K562 (cell line): ENCODE measurements around the gene FBXO46. TPM values are rescaled to one million over a fixed set of nuclear protein-coding genes. Genes with fewer than 3 reads are reported as not detected.

Experiments used
- ARID1B ChIP-seq: fragments of 450-650 bp; IDR thresholded peaks from 2 replicates; pipeline ENCODE4 v1.6.1; 2016; ENCODE audit warnings: antibody characterized with exemption, mild to moderate bottlenecking, inconsistent platforms
- DDX20 ChIP-seq: fragments of 450-650 bp; IDR thresholded peaks from 2 replicates; pipeline ENCODE4 v1.6.1; 2016; ENCODE audit warnings: missing genetic modification characterization, low read depth, mild to moderate bottlenecking, missing compliant biosample characterization, moderate library complexity
- GTF2B ChIP-seq: IDR thresholded peaks from 2 replicates; pipeline ENCODE4 v1.6.1; 2011; ENCODE audit not compliant: insufficient read length; ENCODE audit errors: extremely low read depth
- MAFG ChIP-seq: fragments of 450-650 bp; conservative IDR thresholded peaks from 2 replicates; pipeline ENCODE4 v1.6.1; 2016; ENCODE audit warnings: missing genetic modification characterization, missing compliant biosample characterization
- MXI1 ChIP-seq: IDR thresholded peaks from 2 replicates; pipeline ENCODE4 v1.6.1; 2011; ENCODE audit warnings: low read depth, mild to moderate bottlenecking, improper control_type of control experiment, low read length
- PHB2 ChIP-seq: fragments of 450-650 bp; IDR thresholded peaks from 2 replicates; pipeline ENCODE4 v1.6.1; 2017; ENCODE audit warnings: low read depth
- TARDBP ChIP-seq: fragments of 450-650 bp; IDR thresholded peaks from 2 replicates; pipeline ENCODE4 v1.6.1; 2016
- TEAD1 ChIP-seq, 2 experiments: fragments of 450-650 bp in 1 of 2; sonication (generic) in 1 of 2; formaldehyde crosslinking; IDR thresholded peaks; 2 replicates each; pipeline versions ENCODE4 v1.4.0 to v1.8.0; 2020 to 2022; ENCODE audit warnings: mild to moderate bottlenecking in 2 of 2, missing genetic modification reagents in 1 of 2
- THRB ChIP-seq: fragments of 450-650 bp; formaldehyde crosslinking; conservative IDR thresholded peaks from 2 replicates; pipeline ENCODE4 v1.4.0; 2022; ENCODE audit warnings: mild to moderate bottlenecking, missing genetic modification characterization
- ZFP30 ChIP-seq: fragments of 250-450 bp; sonication (Bioruptor Pico); IDR thresholded peaks from 2 replicates; pipeline ENCODE4 v1.8.0; 2022; ENCODE audit warnings: moderate library complexity, mild to moderate bottlenecking, inconsistent platforms, borderline replicate concordance
- ZNF165 ChIP-seq: fragments of 250-450 bp; sonication (Bioruptor Pico); IDR thresholded peaks from 2 replicates; pipeline ENCODE4 v1.4.0; 2020; ENCODE audit warnings: borderline replicate concordance
- ZNF589 ChIP-seq: fragments of 200-800 bp; sonication (Bioruptor generic); IDR thresholded peaks from 2 replicates; pipeline ENCODE4 v1.6.1; 2016; ENCODE audit warnings: low read depth, missing genetic modification characterization, missing compliant biosample characterization
- ZNF699 ChIP-seq: fragments of 250-450 bp; sonication (Bioruptor Pico); IDR thresholded peaks from 2 replicates; pipeline ENCODE4 v1.8.0; 2021; ENCODE audit warnings: mild to moderate bottlenecking, moderate library complexity; ENCODE audit not compliant: insufficient replicate concordance
- polyA plus RNA-seq, 8 experiments: library from polyadenylated mRNA; depleted of rRNA in 4 of 8; stranded (reverse) in 5 of 8; unstranded in 3 of 8; fragments of >200 nt; fragmentation: Nextera tagmentation in 2 of 8; fragmentation: Illumina TruSeq in 1 of 8; extraction: Ambion mirVana in 2 of 8; extraction: Trizol in 1 of 8; gene quantifications; 2 replicates each; pipeline versions ENCODE4 v1.2.1 to v1.2.3, GENCODE V29; 2011 to 2014; ENCODE audit warnings: inconsistent platforms in 1 of 8, missing spikeins in 1 of 8
- total RNA-seq, 7 experiments: library from RNA; depleted of rRNA in 6 of 7; stranded (reverse); fragments of >200 nt in 6 of 7; fragmentation: Illumina TruSeq in 2 of 7; extraction: Trizol in 2 of 7; gene quantifications; 2 replicates each; pipeline versions ENCODE4 v1.2.1 to v1.2.3, GENCODE V29; 2011 to 2021; ENCODE audit warnings: low replicate concordance in 1 of 7
- TF ChIP-seq, protein P1 (sequence below): fragments of 250-450 bp; sonication (Bioruptor Pico); IDR thresholded peaks from 2 replicates; pipeline ENCODE4 v1.5.0; 2021; ENCODE audit warnings: mild to moderate bottlenecking, borderline replicate concordance
- TF ChIP-seq, protein P2 (sequence below): fragments of 200-800 bp; sonication (Bioruptor generic); IDR thresholded peaks from 2 replicates; pipeline ENCODE4 v1.6.1; 2016; ENCODE audit warnings: missing genetic modification characterization, missing compliant biosample characterization

Gene FBXO46
- total and polyA plus RNA-seq, 9 of the 15 experiments (the other 6 are each of a cell fraction or from before 2014, with no cell fraction given), result 1.5 to 36.1 (median 7.3) TPM

DNA sequence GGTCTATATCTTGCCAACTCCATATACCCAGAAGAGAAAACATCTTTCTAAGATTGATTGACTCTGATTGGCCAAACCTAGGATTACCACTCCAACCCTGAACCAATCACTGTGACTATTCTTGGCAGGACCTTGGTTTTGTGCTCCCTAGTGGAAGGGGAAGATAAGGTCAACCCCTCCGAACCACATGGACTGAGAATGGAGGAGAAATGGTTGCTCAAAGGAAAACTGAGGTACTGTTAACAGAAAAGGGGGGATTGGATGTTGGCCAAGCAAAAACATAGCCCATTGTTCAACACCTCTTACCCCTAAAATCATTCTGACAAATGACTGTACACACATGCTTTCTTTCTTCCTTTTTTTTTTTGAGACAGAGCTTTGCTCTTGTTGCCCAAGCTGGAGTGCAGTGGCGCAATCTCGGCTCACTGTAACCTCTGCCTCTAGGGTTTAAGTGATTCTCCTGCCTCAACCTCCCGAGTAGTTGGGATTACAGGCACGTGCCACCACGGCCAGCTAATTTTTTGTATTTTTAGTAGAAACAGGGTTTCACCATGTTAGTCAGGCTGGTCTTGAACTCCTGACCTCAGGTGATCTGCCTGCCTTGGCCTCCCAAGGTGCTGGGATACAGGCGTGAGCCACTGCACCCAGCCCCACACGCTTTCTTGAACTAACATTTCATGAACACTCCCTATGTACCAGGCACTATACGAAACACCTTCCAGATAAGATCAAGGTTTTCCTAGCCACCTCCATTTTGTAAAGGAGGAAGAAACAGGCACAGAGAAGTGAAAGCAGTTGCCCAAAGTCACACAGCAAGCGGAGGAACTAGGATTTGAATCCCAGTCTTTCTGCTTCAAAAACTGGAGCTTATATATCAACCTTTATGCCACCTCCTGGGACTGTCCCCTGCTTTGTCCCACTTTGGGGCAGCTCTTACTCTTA is 9.1 kb upstream of the FBXO46 start (continued):
- TF ChIP-seq, protein P1, sequence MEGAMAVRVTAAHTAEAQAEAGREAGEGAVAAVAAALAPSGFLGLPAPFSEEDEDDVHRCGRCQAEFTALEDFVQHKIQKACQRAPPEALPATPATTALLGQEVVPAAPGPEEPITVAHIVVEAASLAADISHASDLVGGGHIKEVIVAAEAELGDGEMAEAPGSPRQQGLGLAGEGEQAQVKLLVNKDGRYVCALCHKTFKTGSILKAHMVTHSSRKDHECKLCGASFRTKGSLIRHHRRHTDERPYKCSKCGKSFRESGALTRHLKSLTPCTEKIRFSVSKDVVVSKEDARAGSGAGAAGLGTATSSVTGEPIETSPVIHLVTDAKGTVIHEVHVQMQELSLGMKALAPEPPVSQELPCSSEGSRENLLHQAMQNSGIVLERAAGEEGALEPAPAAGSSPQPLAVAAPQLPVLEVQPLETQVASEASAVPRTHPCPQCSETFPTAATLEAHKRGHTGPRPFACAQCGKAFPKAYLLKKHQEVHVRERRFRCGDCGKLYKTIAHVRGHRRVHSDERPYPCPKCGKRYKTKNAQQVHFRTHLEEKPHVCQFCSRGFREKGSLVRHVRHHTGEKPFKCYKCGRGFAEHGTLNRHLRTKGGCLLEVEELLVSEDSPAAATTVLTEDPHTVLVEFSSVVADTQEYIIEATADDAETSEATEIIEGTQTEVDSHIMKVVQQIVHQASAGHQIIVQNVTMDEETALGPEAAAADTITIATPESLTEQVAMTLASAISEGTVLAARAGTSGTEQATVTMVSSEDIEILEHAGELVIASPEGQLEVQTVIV, result no peak
- TF ChIP-seq GTF2B, result no peak
- TF ChIP-seq ZFP30 (CRISPR knock-in tag), result no peak
- no peak for TF ChIP-seq THRB (CRISPR knock-in tag)
- TF ChIP-seq, protein P2, sequence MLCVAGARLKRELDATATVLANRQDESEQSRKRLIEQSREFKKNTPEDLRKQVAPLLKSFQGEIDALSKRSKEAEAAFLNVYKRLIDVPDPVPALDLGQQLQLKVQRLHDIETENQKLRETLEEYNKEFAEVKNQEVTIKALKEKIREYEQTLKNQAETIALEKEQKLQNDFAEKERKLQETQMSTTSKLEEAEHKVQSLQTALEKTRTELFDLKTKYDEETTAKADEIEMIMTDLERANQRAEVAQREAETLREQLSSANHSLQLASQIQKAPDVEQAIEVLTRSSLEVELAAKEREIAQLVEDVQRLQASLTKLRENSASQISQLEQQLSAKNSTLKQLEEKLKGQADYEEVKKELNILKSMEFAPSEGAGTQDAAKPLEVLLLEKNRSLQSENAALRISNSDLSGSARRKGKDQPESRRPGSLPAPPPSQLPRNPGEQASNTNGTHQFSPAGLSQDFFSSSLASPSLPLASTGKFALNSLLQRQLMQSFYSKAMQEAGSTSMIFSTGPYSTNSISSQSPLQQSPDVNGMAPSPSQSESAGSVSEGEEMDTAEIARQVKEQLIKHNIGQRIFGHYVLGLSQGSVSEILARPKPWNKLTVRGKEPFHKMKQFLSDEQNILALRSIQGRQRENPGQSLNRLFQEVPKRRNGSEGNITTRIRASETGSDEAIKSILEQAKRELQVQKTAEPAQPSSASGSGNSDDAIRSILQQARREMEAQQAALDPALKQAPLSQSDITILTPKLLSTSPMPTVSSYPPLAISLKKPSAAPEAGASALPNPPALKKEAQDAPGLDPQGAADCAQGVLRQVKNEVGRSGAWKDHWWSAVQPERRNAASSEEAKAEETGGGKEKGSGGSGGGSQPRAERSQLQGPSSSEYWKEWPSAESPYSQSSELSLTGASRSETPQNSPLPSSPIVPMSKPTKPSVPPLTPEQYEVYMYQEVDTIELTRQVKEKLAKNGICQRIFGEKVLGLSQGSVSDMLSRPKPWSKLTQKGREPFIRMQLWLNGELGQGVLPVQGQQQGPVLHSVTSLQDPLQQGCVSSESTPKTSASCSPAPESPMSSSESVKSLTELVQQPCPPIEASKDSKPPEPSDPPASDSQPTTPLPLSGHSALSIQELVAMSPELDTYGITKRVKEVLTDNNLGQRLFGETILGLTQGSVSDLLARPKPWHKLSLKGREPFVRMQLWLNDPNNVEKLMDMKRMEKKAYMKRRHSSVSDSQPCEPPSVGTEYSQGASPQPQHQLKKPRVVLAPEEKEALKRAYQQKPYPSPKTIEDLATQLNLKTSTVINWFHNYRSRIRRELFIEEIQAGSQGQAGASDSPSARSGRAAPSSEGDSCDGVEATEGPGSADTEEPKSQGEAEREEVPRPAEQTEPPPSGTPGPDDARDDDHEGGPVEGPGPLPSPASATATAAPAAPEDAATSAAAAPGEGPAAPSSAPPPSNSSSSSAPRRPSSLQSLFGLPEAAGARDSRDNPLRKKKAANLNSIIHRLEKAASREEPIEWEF (CRISPR knock-in tag), result no peak
- TF ChIP-seq DDX20, result no peak
- no peak for TF ChIP-seq MAFG (tag)
- TF ChIP-seq ZNF699 (CRISPR knock-in tag), result no peak
- TF ChIP-seq ARID1B, result peak; percentile 15; the same call in 1 of the 2 replicates
- TF ChIP-seq PHB2, result no peak
- TF ChIP-seq MXI1, result no peak
- TF ChIP-seq TARDBP, result 0 out of 2 replicates have a peak, but pooled peaks have one; percentile 32
- no peak for TF ChIP-seq TEAD1 (CRISPR knock-in tag; IDR thresholded peaks at IDR 0.05)
- no peak for TF ChIP-seq ZNF165 (CRISPR knock-in tag)
- peak; percentile 86; the same call in 1 of the 2 replicates for TF ChIP-seq ZNF589 (CRISPR knock-in tag)
